ENCODE measurements around the gene ELOVL2. TPM values are rescaled to one million over a fixed set of nuclear protein-coding genes. Genes with fewer than 3 reads are reported as not detected.
A peak's percentile ranks its signal among the peaks of the same experiment; 100 is the strongest.
"Not testable (repeated sequence)": the region's sequence is repeated elsewhere in the genome, so short reads cannot be mapped to it uniquely, and the experiment has no call there.

Gene ELOVL2
- under 1 TPM; 0.16 to 0.83 (median 0.56) TPM for total RNA-seq
- under 1 TPM in 1 of 3 donors, not detected in 2; 0.36 TPM for polyA plus RNA-seq

- Histone ChIP-seq H3K4me1 (peaks cover 0 to 14% (median 11%) of the 10 kb centered on the region in 4 donors), H3K27ac (no peak within 1 kb of the TSS), H3K4me3 (peak within 1 kb of the TSS; percentile 11 to 57 (median 50)), H3K36me3 (no peaks in the 10 kb centered on the region), H3K9me3 (no peaks in the 10 kb centered on the region), H3K27me3 (peaks cover 24 to 94% (median 56%) of the 10 kb centered on the region in 3 donors)
- WGBS, 2 donors, result 3 to 7% methylated on average over 124 of the region's 124 CpGs
- TF ChIP-seq EP300 (IDR thresholded peaks at IDR 0.05) (no peak), POLR2AphosphoS5 (IDR thresholded peaks at IDR 0.05) (no peak), POLR2A (IDR thresholded peaks at IDR 0.05) (no peak)
- intact Hi-C loops (cut with DNase I), result no loop called here
- no peak for DNase-seq
Observed at GRCh38 chr6:11043961-11044711, at the start of gene ELOVL2. ELOVL2 (minus strand) TSS chr6:11044305; CDS start chr6:11044230, 75 bp downstream.

- no peak for TF ChIP-seq EP300 (IDR thresholded peaks at IDR 0.05)
- 0% methylated on average over 17 of the region's 17 CpGs for WGBS, 2 donors
- Histone ChIP-seq H3K27me3 (no peaks in the 10 kb centered on the region), H3K9me3 (no peaks in the 10 kb centered on the region), H3K4me3 (peak overlapping the region; percentile 89 to 98 (median 92)), H3K4me1 (peaks cover 0 to 24% (median 18%) of the 10 kb centered on the region in 4 donors), H3K27ac (peak overlapping the region; percentile 97 to 98 (median 98)), H3K36me3 (no peaks in the 10 kb centered on the region)
- DNase-seq, result no peak
- intact Hi-C loops (cut with DNase I), result loop anchor here (5.0 to 10.0 kb wide), 3 partner anchors 348 to 922 kb away; partner anchors contain the start of genes HIVEP1 and TMEM14B
Observed at GRCh38 chr6:11093376-11093625, 49.2 kb upstream of the ELOVL2 start.

GRCh38 chr6:11092668-11093375 lies 48.7 kb upstream of the ELOVL2 start:
- peak overlapping the region; percentile 89 to 98 (median 92) for H3K4me3 ChIP-seq
- 1 to 3% methylated on average over 10 of the region's 10 CpGs for WGBS, 2 donors
- H3K27me3 ChIP-seq, result no peaks in the 10 kb centered on the region
- peaks cover 0 to 24% (median 18%) of the 10 kb centered on the region in 4 donors for H3K4me1 ChIP-seq
- no peak for TF ChIP-seq CTCF (IDR thresholded peaks at IDR 0.05)
- no peak for TF ChIP-seq POLR2A (IDR thresholded peaks at IDR 0.05)
- no peak for TF ChIP-seq EP300 (IDR thresholded peaks at IDR 0.05)
- TF ChIP-seq POLR2AphosphoS5 (IDR thresholded peaks at IDR 0.05), result no peak
- H3K27ac ChIP-seq, result peak overlapping the region; percentile 97 to 98 (median 98)
- no peak for DNase-seq
- H3K36me3 ChIP-seq, result no peaks in the 10 kb centered on the region
- H3K9me3 ChIP-seq, result no peaks in the 10 kb centered on the region
- intact Hi-C loops (cut with DNase I), result loop anchor here (5.0 to 10.0 kb wide), 3 partner anchors 348 to 922 kb away; partner anchors contain the start of genes HIVEP1 and TMEM14B

- H3K27ac ChIP-seq, H3K9me3 ChIP-seq, H3K4me3 ChIP-seq, DNase-seq, H3K27me3 ChIP-seq, H3K36me3 ChIP-seq: not testable (repeated sequence)
- WGBS, 2 donors, result 92 to 94% methylated on average over 5 of the region's 5 CpGs
- intact Hi-C loops (cut with DNase I), result loop anchor here (5.0 to 10.0 kb wide), 3 partner anchors 346 to 924 kb away; partner anchors contain the start of genes HIVEP1 and TMEM14B
- peaks cover 0 to 22% (median 17%) of the 10 kb centered on the region in 4 donors for H3K4me1 ChIP-seq
Observed at GRCh38 chr6:11091141-11091540, 47.0 kb upstream of the ELOVL2 start.

GRCh38 chr6:11089695-11090094 lies 45.6 kb upstream of the ELOVL2 start:
- no peaks in the 10 kb centered on the region for H3K36me3 ChIP-seq
- H3K9me3 ChIP-seq, result no peaks in the 10 kb centered on the region
- no peaks in the 10 kb centered on the region for H3K27me3 ChIP-seq
- TF ChIP-seq CTCF (IDR thresholded peaks at IDR 0.05), result no peak
- TF ChIP-seq POLR2AphosphoS5 (IDR thresholded peaks at IDR 0.05), result no peak
- TF ChIP-seq POLR2A (IDR thresholded peaks at IDR 0.05), result no peak
- TF ChIP-seq EP300 (IDR thresholded peaks at IDR 0.05), result no peak
- H3K4me3 ChIP-seq, result no peak overlapping the region
- 41 to 76% methylated on average over 1 of the region's 1 CpG for WGBS, 2 donors
- H3K4me1 ChIP-seq, result peaks cover 0 to 7% (median 4%) of the 10 kb centered on the region in 4 donors
- DNase-seq, result no peak
- H3K27ac ChIP-seq, result no peak overlapping the region
- intact Hi-C loops (cut with DNase I), result loop anchor here (5.0 to 10.0 kb wide), 3 partner anchors 345 to 925 kb away; partner anchors contain the start of genes HIVEP1 and TMEM14B

- H3K4me3 ChIP-seq, H3K27me3 ChIP-seq: not testable (repeated sequence)
Observed at GRCh38 chr6:11087141-11087812, 43.2 kb upstream of the ELOVL2 start.

More at GRCh38 chr6:11087141-11087812, 43.2 kb upstream of the ELOVL2 start:
- H3K36me3 ChIP-seq; intact Hi-C loops (cut with DNase I); H3K4me1 ChIP-seq; H3K27ac ChIP-seq; DNase-seq; H3K9me3 ChIP-seq: not testable (repeated sequence)
- 89 to 95% methylated on average over 47 of the region's 47 CpGs for WGBS, 2 donors

Data from sigmoid colon (tissue), 7 donors.